Naive B cell (primary cell): ENCODE data around the gene ATL2. TPM values are rescaled to one million over a fixed set of nuclear protein-coding genes. Genes with fewer than 3 reads are reported as not detected.
"Not testable (repeated sequence)": the region's sequence is repeated elsewhere in the genome, so short reads cannot be mapped to it uniquely, and the experiment has no call there.

ENCODE experiments used
- ATAC-seq, 2 donors: fragments of 150-1000 bp; cut with Tn5 transposase; 2 replicates each; pipeline ENCODE4 v1.10.0; 2021; ENCODE audit warnings: low read depth in 2 of 2, mild to moderate bottlenecking in 2 of 2, moderate library complexity in 2 of 2
- DNase-seq: peaks from one replicate; pipeline ENCODE4 v3.0.0; 2022
- H3K27ac Mint-ChIP-seq, 6 donors: one replicate each; pipeline ENCODE4 v1.8.0; 2020 to 2022; ENCODE audit warnings: mild to moderate bottlenecking in 6 of 6, mixed read lengths in 6 of 6, moderate library complexity in 5 of 6, inconsistent platforms in 2 of 6
- H3K27me3 Mint-ChIP-seq, 3 donors: one replicate each; pipeline ENCODE4 v1.8.0; 2021 to 2022; ENCODE audit warnings: mixed read lengths in 3 of 3, mild to moderate bottlenecking in 1 of 3
- H3K36me3 Mint-ChIP-seq, 2 donors: one replicate each; pipeline ENCODE4 v1.8.0; 2020 to 2022; ENCODE audit warnings: mixed read lengths in 2 of 2, inconsistent platforms in 1 of 2, mild to moderate bottlenecking in 1 of 2
- H3K4me1 Mint-ChIP-seq, 3 donors: one replicate each; pipeline ENCODE4 v1.8.0; 2020 to 2022; ENCODE audit warnings: mixed read lengths in 3 of 3, inconsistent platforms in 1 of 3, mild to moderate bottlenecking in 1 of 3, moderate library complexity in 1 of 3
- H3K4me3 Mint-ChIP-seq, 8 donors: one replicate each; pipeline ENCODE4 v1.8.0; 2020 to 2022; ENCODE audit warnings: mild to moderate bottlenecking in 8 of 8, mixed read lengths in 8 of 8, moderate library complexity in 8 of 8, inconsistent platforms in 2 of 8
- H3K9me3 Mint-ChIP-seq, 7 donors: one replicate each; pipeline ENCODE4 v1.8.0; 2020 to 2022; ENCODE audit warnings: mixed read lengths in 7 of 7, mild to moderate bottlenecking in 5 of 7, inconsistent platforms in 2 of 7, moderate library complexity in 1 of 7
- polyA plus RNA-seq, 6 donors: library from polyadenylated mRNA; unstranded; fragments of 300-500 nt; fragmentation: Illumina TruSeq; gene quantifications; one replicate each; pipeline ENCODE4 v1.2.3, GENCODE V29; 2021; ENCODE audit warnings: low read depth in 6 of 6

Gene ATL2
- polyA plus RNA-seq, 6 donors from 2014 or later = 14.0 to 42.0 (median 22.6) TPM

DNA sequence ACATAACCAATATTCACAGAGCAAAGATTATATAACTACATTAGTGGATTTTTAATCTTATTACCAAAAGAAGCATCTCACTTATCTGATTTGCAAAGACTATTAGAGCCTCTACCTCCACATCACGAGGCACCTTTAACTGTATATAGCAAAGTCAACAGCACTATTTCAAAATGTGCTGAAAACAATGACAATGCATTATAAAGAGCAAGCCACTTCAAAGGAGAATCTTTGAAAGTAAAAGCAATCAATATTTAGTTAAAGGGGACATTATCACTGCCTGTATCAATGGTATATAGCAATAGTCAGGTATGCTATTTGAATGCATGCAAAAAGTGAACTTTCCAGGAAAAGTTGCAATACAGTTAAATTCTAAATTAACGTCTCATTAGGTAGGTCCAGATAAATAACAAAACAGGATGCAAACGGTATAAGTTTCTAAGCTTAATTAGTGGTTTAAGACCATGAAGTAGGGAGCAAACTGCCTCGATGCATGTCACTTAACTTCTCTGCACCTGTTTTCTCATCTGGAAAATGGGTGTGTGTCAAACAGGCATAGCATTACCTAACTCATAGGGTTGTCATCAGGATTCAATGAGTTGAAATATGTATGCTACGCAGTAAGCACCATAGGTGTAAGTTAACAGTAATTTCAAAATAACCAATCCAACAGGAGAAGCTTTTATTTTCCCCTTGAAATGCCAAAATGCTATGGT lies 31.6 kb downstream of the ATL2 start:
- H3K27me3 Mint-ChIP-seq = no peaks in the 10 kb centered on the region
- peaks cover 18 to 26% of the 10 kb centered on the region in 2 donors for H3K36me3 Mint-ChIP-seq
- no peak overlapping the region for H3K27ac Mint-ChIP-seq
- DNase-seq (no peak), ATAC-seq (no peak)
- peaks cover 0 to 2% (median 0%) of the 10 kb centered on the region in 7 donors for H3K9me3 Mint-ChIP-seq
- no peak overlapping the region for H3K4me3 Mint-ChIP-seq
- peaks cover 5 to 13% (median 7%) of the 10 kb centered on the region in 3 donors for H3K4me1 Mint-ChIP-seq

DNA sequence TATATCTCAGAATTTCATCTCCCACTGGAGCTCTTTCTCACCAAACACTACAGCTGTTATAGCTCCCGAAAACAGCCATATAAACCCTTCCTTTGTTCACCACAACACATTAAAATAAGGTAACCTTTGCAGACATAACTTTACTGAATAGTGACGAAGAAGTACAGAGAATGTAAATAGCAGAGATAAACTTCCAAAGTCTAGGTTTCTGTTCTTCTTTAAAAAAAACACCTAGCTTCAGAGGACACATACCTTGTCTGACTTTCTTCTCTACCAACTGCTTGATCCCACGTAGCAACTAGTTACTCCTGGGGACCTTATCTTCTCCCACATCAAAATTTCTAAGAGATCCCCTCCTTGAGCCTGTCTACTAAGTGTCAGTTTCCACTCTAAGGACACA lies 32.3 kb downstream of the ATL2 start:
- Mint-ChIP-seq H3K27me3 (no peaks in the 10 kb centered on the region), H3K4me1 (peaks cover 0 to 7% (median 7%) of the 10 kb centered on the region in 3 donors), H3K27ac (no peak overlapping the region), H3K4me3 (no peak overlapping the region), H3K36me3 (peaks cover 20% of the 10 kb centered on the region in 2 donors), H3K9me3 (peaks cover 0 to 2% (median 0%) of the 10 kb centered on the region in 7 donors)
- no peak for DNase-seq
- ATAC-seq = no peak

DNA sequence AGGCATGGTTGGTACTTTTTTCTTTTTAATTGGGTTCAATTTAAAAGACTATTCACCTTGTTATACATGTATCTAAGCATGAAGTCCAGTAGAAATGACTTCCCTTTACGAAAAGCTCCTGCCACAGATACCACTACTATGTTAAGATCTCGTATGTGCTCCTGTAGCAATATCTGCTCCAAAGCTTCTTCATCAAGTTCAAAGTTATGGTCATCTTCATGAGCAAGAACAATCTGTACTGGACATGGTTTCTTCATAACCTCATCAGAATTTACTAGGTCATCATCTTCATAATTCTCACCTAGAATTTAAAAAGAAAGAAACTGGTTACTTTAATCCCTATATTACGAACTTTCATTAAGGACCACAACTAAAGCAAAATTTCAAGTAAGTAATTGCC lies 33.9 kb downstream of the ATL2 start:
- H3K27me3 Mint-ChIP-seq = no peaks in the 10 kb centered on the region
- peaks cover 20 to 31% of the 10 kb centered on the region in 2 donors for H3K36me3 Mint-ChIP-seq

DNA sequence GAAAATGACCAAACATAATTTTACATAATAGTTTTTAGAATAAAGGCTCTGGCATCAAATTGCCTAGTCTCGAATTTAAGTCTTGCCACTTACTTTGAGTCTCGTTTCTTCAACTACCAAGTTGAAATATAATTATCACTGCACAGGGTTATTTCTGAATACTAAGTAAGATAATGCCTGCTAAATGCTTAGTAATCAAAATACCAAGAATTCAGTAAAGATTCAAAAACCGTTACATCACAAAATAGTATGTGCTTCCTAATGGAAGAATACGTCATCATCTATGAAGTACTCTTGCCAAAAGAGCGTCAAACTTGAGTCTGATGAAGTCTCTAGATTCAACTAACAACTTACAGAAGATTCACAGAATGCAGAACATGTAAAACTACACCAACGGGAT lies 40.5 kb downstream of the ATL2 start:
- Mint-ChIP-seq H3K27me3 (no peaks in the 10 kb centered on the region), H3K9me3 (no peaks in the 10 kb centered on the region), H3K36me3 (peaks cover 0 to 15% of the 10 kb centered on the region in 2 donors), H3K4me3 (peak overlapping the region in 1 of 8 donors; percentile 18), H3K27ac (peak overlapping the region in 1 of 6 donors; percentile 92), H3K4me1 (no peaks in the 10 kb centered on the region)
- ATAC-seq (no peak), DNase-seq (no peak)

More for the DNA sequence above, 33.9 kb downstream of the ATL2 start:
- Mint-ChIP-seq H3K4me3 (no peak overlapping the region), H3K4me1 (peaks cover 0 to 6% (median 6%) of the 10 kb centered on the region in 3 donors), H3K9me3 (peaks cover 0 to 2% (median 0%) of the 10 kb centered on the region in 7 donors), H3K27ac (no peak overlapping the region)
- DNase-seq = no peak
- ATAC-seq = no peak

DNA sequence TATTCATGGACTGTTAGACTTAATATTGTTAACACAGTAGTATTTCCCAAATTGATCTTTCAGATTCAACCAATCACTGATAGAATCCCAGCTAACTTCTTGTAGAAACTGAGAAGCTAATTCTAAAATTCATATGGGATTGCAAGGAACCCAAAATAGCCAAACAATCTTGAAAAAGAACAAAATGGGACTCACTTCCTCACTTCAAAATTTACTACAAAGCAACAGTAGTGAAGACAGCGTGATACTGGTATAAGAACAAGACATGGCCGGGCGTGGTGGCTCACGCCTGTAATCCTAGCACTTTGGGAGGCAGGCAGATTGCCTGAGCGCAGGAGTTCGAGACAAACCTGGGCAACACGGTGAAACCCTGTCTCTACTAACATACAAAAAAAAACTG lies 46.3 kb downstream of the ATL2 start:
- no peak overlapping the region for H3K4me3 Mint-ChIP-seq
- DNase-seq (no peak), ATAC-seq (no peak)
- peaks cover 5 to 26% of the 10 kb centered on the region in 2 donors for H3K36me3 Mint-ChIP-seq
- peaks cover 0 to 26% (median 17%) of the 10 kb centered on the region in 7 donors for H3K9me3 Mint-ChIP-seq
- peaks cover 10 to 19% (median 14%) of the 10 kb centered on the region in 3 donors for H3K4me1 Mint-ChIP-seq
- H3K27ac Mint-ChIP-seq = peak overlapping the region in 2 of 6 donors; percentile 4 to 51
- no peaks in the 10 kb centered on the region for H3K27me3 Mint-ChIP-seq

DNA sequence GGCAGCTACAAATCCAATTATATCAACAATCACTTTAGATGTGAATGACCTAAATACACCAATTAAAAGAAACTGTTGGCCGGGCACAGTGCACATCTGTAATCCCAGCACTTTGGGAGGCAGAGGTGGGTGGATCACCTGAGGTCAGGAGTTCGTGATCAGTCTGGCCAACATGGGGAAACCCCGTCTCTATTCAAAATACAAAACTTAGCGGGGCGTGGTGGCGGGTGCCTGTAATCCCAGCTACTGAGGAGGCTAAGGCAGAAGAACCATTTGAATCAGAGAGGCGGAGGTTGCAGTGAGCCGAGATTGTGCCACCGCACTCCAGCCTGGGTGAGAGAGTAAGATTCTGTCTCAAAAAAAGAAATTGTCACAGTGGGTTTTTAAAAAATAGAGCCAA lies 49.5 kb downstream of the ATL2 start:
- Mint-ChIP-seq H3K27ac (no peak overlapping the region), H3K4me3 (peak overlapping the region in 2 of 8 donors; percentile 50 to 51), H3K36me3 (peaks cover 17 to 32% of the 10 kb centered on the region in 2 donors), H3K4me1 (peaks cover 17 to 32% (median 27%) of the 10 kb centered on the region in 3 donors), H3K27me3 (no peaks in the 10 kb centered on the region), H3K9me3 (peaks cover 0 to 26% (median 17%) of the 10 kb centered on the region in 7 donors)
- ATAC-seq (no peak), DNase-seq (no peak)

DNA sequence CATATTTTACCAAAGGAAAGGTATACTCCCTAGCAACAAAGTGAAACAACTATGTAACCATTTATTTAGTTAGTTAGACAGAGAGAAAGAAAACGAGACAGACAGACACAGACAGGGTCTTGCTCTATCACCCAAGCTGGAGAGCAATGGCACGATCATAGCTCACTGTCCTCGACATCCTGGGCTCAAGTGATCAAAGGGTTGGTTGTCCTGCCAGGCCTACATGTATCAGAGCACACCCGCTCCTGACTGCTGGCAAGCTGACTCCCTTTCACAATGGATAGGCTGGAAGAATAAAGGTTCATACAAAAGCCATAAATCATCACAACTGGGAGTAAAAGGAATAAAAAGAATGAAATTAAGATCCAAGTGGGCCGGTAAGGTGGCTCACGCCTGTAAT lies 53.5 kb downstream of the ATL2 start:
- no peak overlapping the region for H3K27ac Mint-ChIP-seq
- peaks cover 30 to 33% of the 10 kb centered on the region in 2 donors for H3K36me3 Mint-ChIP-seq
- peaks cover 0 to 6% (median 2%) of the 10 kb centered on the region in 7 donors for H3K9me3 Mint-ChIP-seq
- DNase-seq (no peak), ATAC-seq (no peak)
- no peaks in the 10 kb centered on the region for H3K27me3 Mint-ChIP-seq
- H3K4me1 Mint-ChIP-seq = peaks cover 15 to 46% (median 29%) of the 10 kb centered on the region in 3 donors
- no peak overlapping the region for H3K4me3 Mint-ChIP-seq

DNA sequence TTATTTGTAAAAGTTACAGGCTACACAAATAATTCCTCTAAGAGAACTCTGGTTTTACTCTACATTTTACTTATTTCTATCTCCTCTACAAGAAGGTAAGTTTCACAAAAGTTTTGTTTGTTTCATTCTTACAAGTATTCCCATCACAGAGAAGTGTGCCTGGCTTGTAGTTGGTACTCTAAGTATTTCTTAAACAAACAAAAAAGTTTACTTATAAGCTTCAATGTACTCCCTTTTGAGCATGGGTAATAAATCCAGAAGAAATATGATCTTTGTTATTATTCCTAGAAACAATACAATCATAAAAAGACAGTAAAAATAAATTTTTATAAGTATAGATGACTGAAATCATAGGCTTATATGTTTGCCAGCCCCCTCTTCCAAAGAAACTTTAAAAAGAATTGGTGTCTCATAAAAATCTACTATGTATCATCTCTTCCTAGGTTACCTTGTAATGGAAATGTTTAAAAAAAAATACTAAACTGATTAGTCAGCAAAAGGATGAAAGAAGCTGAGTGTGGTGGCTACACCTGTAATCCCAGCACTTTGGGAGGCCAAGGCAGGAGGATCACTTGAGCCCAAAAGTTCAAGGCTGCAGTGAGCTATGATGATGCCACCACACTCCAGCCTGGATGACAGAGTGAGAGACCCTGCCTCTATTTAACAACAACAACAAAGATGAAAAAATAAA lies 54.7 kb downstream of the ATL2 start:
- Mint-ChIP-seq H3K4me1 (peaks cover 15 to 46% (median 21%) of the 10 kb centered on the region in 3 donors), H3K27ac (peak overlapping the region in 2 of 6 donors; percentile 52 to 71)

DNA sequence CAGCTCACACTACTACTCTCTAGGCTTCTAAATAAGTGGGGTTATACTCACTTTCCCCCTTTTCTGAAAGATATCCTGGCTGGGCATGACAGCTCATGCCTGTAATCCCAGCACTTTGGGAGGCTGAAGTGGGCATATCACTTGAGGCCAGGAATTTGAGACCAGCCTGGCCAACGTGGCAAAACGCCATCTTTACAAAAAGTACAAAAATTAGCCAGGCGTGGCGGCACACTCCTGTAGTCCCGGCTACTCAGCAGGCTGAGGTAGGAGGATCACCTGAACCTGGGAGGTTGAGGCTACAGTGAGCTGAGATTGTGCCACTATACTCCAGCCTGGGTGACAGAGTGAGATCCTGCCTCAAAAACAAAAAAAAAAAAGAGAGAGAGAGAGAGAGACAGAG lies 57.8 kb downstream of the ATL2 start:
- H3K4me3 Mint-ChIP-seq, ATAC-seq, H3K9me3 Mint-ChIP-seq, H3K27me3 Mint-ChIP-seq, DNase-seq: not testable (repeated sequence)
- peak overlapping the region in 1 of 6 donors; percentile 16 for H3K27ac Mint-ChIP-seq
- H3K4me1 Mint-ChIP-seq = peaks cover 0 to 19% (median 4%) of the 10 kb centered on the region in 3 donors
- peaks cover 11 to 28% of the 10 kb centered on the region in 2 donors for H3K36me3 Mint-ChIP-seq

More for the DNA sequence above, 54.7 kb downstream of the ATL2 start:
- DNase-seq (no peak), ATAC-seq (no peak)
- Mint-ChIP-seq H3K9me3 (peaks cover 0 to 3% (median 0%) of the 10 kb centered on the region in 7 donors), H3K4me3 (peak overlapping the region in 1 of 8 donors; percentile 3), H3K36me3 (peaks cover 21 to 29% of the 10 kb centered on the region in 2 donors), H3K27me3 (no peaks in the 10 kb centered on the region)

DNA sequence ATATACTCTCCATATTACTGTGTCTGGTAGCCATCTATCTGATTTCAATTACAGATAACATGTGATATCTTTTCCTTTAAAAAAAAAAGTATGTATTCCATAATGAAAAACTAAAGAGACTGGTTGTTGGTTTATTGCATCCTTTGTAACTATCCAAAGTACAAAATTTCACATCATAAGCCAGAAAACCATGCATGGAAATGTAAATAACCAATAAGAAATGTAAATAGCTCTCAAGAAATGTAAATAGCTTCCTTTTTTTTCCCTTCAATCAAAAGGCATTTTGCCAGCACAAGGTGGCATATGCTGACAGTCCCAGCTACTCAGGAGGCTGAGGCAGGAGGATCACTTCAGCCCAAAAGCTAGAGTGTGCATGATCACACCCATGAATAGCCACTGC lies 59.3 kb downstream of the ATL2 start:
- Mint-ChIP-seq H3K27me3 (no peaks in the 10 kb centered on the region), H3K4me3 (no peak overlapping the region), H3K4me1 (peaks cover 0 to 14% (median 4%) of the 10 kb centered on the region in 3 donors), H3K9me3 (no peaks in the 10 kb centered on the region), H3K36me3 (peaks cover 5 to 22% of the 10 kb centered on the region in 2 donors), H3K27ac (peak overlapping the region in 1 of 6 donors; percentile 18)
- DNase-seq = no peak
- ATAC-seq = no peak

DNA sequence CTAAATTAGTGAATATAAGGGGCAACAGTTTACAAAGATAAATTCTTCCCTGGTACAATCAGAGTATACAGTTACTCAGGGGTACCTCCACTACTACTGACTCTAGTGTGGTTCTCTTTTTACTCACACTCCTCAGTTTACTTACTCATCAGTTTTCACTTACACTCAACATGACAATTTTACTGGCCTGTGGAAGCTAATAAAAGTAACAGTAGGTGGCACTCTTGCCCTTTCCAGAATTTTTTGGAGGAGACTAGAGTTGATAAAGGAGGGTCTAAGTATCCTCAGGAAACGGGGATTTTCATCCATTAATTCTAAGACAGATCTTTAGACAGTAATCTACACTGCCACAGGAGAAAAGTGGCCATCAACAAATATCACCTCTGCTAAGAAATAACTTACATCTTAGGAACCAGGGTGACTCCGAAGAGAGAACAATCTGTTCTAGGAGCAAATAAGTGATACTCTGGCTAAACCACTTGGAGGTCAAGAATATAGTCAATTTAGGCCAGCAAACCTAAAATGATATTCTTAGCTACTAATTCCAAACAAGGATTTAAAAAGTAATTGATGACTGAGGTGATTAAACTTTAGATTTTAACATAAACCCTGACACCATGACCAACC lies 61.3 kb downstream of the ATL2 start:
- Mint-ChIP-seq H3K9me3 (no peaks in the 10 kb centered on the region), H3K4me1 (peaks cover 0 to 5% (median 0%) of the 10 kb centered on the region in 3 donors), H3K36me3 (peaks cover 0 to 18% of the 10 kb centered on the region in 2 donors), H3K27ac (no peak overlapping the region), H3K4me3 (no peak overlapping the region), H3K27me3 (no peaks in the 10 kb centered on the region)
- DNase-seq = peak; percentile 22
- ATAC-seq = peak; percentile 43 to 48

DNA sequence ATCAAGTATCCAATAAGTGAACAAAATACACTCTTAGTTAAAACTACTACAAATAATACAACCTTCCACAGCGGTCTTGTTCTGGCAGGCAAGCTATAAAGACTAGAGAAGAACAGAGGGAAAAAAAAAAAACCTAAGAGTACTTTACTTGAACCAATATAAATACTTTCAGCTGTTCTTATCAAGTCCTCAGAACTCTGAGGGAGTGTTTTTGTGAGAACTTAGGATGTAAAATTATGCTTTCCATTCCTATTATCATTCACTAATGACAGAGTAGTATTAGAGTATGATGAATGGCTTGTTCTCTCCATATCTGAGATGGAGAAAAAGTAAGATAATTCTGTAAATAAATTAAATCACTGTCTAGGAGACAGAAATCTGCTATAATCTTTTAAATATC lies 68.3 kb downstream of the ATL2 start:
- H3K9me3 Mint-ChIP-seq = peaks cover 0 to 2% (median 0%) of the 10 kb centered on the region in 7 donors

DNA sequence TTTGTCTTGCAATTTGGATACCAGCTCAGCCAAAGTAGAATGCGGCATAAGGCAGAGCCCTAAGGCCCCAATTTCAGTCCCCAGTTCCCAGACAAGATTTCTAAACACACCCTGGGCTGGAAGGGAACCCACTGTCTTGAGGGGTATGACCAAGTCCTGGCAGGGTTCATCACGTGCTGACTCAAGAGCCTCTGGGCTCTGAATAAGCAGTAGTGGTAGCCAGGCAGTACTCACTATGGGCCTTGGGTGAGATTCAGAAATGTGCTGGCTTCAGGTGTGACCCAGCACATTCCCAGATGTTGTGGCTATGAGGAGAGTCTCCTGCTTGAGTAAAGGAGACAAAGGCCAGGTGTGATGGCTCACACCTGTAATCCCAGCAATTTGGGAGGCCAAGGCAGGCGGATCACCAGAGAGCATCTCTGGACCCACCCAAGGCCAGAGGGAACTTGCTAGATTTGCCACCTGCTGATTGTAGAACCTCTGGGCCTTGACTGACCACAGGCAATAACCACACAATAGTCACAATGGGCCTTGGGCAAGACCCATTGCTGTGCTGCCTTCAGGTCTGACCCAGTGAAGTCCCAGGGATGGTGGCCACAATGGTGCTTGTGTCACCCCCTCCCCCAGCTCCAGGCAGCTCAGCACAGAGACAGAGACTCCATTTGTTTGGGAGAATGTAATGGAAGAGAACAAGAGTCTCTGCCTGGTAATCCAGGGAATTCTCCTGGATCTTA lies 74.9 kb downstream of the ATL2 start:
- Mint-ChIP-seq H3K4me1 (peaks cover 29 to 36% (median 34%) of the 10 kb centered on the region in 3 donors), H3K9me3 (peaks cover 0 to 2% (median 0%) of the 10 kb centered on the region in 7 donors), H3K4me3 (no peak overlapping the region), H3K27ac (peak overlapping the region in 3 of 6 donors; percentile 25 to 81 (median 69)), H3K27me3 (no peaks in the 10 kb centered on the region), H3K36me3 (peaks cover 44 to 48% of the 10 kb centered on the region in 2 donors)
- ATAC-seq (no peak), DNase-seq (no peak)

More for the DNA sequence above, 68.3 kb downstream of the ATL2 start:
- Mint-ChIP-seq H3K4me3 (no peak overlapping the region), H3K36me3 (peaks cover 39 to 58% of the 10 kb centered on the region in 2 donors), H3K4me1 (peaks cover 11 to 15% (median 13%) of the 10 kb centered on the region in 3 donors), H3K27ac (no peak overlapping the region), H3K27me3 (no peaks in the 10 kb centered on the region)
- no peak for DNase-seq
- ATAC-seq = no peak
